Smooth muscle cell (in vitro differentiated cells): Measurements from ENCODE around the gene CCDC69. TPM values are rescaled to one million over a fixed set of nuclear protein-coding genes. Genes with fewer than 3 reads are reported as not detected.

ENCODE experiments used
- DNase-seq: peaks from one replicate; lab custom pipeline; 2025; ENCODE audit not compliant: unreplicated experiment; lab: John Stamatoyannopoulos, UW
- H2AFZ ChIP-seq: fragments of 200-600 bp; sonication (generic); 2 replicates; pipeline ENCODE4 v1.6.0; 2016; ENCODE audit warnings: antibody characterized with exemption, low read depth, mild to moderate bottlenecking
- H3F3A ChIP-seq: fragments of 200-600 bp; sonication (generic); 2 replicates; pipeline ENCODE4 v1.6.0; 2017; ENCODE audit warnings: antibody characterized with exemption, low read depth
- H3K27ac ChIP-seq: fragments of 200-600 bp; sonication (generic); 2 replicates; pipeline ENCODE4 v1.5.1; 2016; ENCODE audit warnings: low read depth, mild to moderate bottlenecking
- H3K27me3 ChIP-seq: fragments of 200-600 bp; sonication (generic); 2 replicates; pipeline ENCODE4 v1.6.1; 2016; ENCODE audit warnings: low read depth, mild to moderate bottlenecking
- H3K36me3 ChIP-seq: fragments of 200-600 bp; sonication (generic); 2 replicates; pipeline ENCODE4 v1.5.1; 2016; ENCODE audit warnings: low read depth
- H3K4me1 ChIP-seq: fragments of 200-600 bp; sonication (generic); 2 replicates; pipeline ENCODE4 v1.5.1; 2016; ENCODE audit warnings: low read depth
- H3K4me2 ChIP-seq: fragments of 200-600 bp; sonication (generic); 2 replicates; pipeline ENCODE4 v1.6.0; 2016; ENCODE audit warnings: mild to moderate bottlenecking
- H3K4me3 ChIP-seq: fragments of 200-600 bp; sonication (generic); 2 replicates; pipeline ENCODE4 v1.5.1; 2016; ENCODE audit warnings: mild to moderate bottlenecking
- H3K79me2 ChIP-seq: fragments of 200-600 bp; sonication (generic); 2 replicates; pipeline ENCODE4 v1.6.0; 2016; ENCODE audit warnings: low read depth, mild to moderate bottlenecking
- H3K9ac ChIP-seq: fragments of 200-600 bp; sonication (generic); 2 replicates; pipeline ENCODE4 v1.6.0; 2016; ENCODE audit warnings: low read depth
- H3K9me3 ChIP-seq: fragments of 200-600 bp; sonication (generic); replicated peaks from 2 replicates; pipeline ENCODE4 v1.5.1; 2016; ENCODE audit warnings: low read depth
- H4K20me1 ChIP-seq: fragments of 200-600 bp; sonication (generic); 2 replicates; pipeline ENCODE4 v1.6.0; 2016; ENCODE audit warnings: low read depth
- WGBS: methylation state at CpG from one replicate; pipeline ENCODE4 v1.1.7; 2016; ENCODE audit warnings: low lambda C conversion rate; 5-methylcytosine and 5-hydroxymethylcytosine counted together
- polyA plus RNA-seq: library from polyadenylated mRNA; unstranded; fragments of >200 nt; fragmentation: Nextera tagmentation; extraction: Ambion mirVana; gene quantifications from 2 replicates; pipeline ENCODE4 v1.2.1, GENCODE V29; 2016
- total RNA-seq: library from RNA; depleted of rRNA; stranded (reverse); fragments of >200 nt; gene quantifications from 2 replicates; pipeline ENCODE4 v1.2.3, GENCODE V29; 2014
- TF ChIP-seq, protein P1 (sequence below): fragments of 200-600 bp; sonication (generic); IDR thresholded peaks from 2 replicates; pipeline ENCODE4 v1.5.1; 2017; ENCODE audit warnings: borderline replicate concordance, mild to moderate bottlenecking, antibody characterized with exemption; ENCODE audit not compliant: insufficient read depth, poor library complexity, severe bottlenecking

The CCDC69 gene
- total and polyA plus RNA-seq, 2 experiments from 2014 or later: 1.1 to 1.2 TPM

GRCh38 chr5:151173711-151174611, 49.9 kb downstream of the CCDC69 start:
- Histone ChIP-seq H3K9ac (no peak overlapping the region), H3K27me3 (no peaks in the 10 kb centered on the region), H3K9me3 (no peaks in the 10 kb centered on the region), H3K79me2 (no peaks in the 10 kb centered on the region), H2AFZ (no peak overlapping the region), H3K27ac (no peak overlapping the region), H3K36me3 (no peaks in the 10 kb centered on the region), H3K4me1 (no peaks in the 10 kb centered on the region), H3K4me3 (no peak overlapping the region), H4K20me1 (no peaks in the 10 kb centered on the region), H3K4me2 (no peak overlapping the region), H3F3A (no peaks in the 10 kb centered on the region)
- 91% methylated on average over 11 of the region's 11 CpGs for WGBS
- no peak for DNase-seq
- TF ChIP-seq, protein P1, sequence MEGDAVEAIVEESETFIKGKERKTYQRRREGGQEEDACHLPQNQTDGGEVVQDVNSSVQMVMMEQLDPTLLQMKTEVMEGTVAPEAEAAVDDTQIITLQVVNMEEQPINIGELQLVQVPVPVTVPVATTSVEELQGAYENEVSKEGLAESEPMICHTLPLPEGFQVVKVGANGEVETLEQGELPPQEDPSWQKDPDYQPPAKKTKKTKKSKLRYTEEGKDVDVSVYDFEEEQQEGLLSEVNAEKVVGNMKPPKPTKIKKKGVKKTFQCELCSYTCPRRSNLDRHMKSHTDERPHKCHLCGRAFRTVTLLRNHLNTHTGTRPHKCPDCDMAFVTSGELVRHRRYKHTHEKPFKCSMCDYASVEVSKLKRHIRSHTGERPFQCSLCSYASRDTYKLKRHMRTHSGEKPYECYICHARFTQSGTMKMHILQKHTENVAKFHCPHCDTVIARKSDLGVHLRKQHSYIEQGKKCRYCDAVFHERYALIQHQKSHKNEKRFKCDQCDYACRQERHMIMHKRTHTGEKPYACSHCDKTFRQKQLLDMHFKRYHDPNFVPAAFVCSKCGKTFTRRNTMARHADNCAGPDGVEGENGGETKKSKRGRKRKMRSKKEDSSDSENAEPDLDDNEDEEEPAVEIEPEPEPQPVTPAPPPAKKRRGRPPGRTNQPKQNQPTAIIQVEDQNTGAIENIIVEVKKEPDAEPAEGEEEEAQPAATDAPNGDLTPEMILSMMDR: no peak

DNA sequence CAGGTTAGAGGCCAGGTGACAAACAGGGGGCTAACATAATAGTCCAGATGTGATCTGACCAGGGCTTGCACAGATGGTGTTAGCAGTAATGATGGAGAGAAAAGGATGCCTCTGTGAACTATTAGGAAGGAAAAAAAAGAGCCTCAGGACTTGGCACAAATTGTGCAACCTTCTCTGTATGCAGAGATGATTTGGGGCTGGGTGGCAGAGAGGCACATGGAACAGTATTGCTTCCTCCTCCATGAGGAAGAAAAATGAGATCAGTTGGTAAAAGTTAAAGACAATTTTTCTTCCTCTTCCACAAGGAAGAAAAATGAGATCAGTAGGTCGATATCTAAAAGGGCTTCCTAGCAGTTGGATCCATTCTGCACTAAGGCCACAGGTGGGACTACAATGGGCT, 52.4 kb downstream of the CCDC69 start:
- no peak overlapping the region for H3K9ac ChIP-seq
- no peaks in the 10 kb centered on the region for H3K79me2 ChIP-seq
- no peaks in the 10 kb centered on the region for H3K36me3 ChIP-seq
- no peak overlapping the region for H2AFZ ChIP-seq
- no peaks in the 10 kb centered on the region for H4K20me1 ChIP-seq
- no peak overlapping the region for H3K27ac ChIP-seq
- H3F3A ChIP-seq: no peaks in the 10 kb centered on the region
- TF ChIP-seq, protein P1: no peak
- no peak overlapping the region for H3K4me3 ChIP-seq
- DNase-seq: no peak
- 90% methylated on average over 1 of the region's 1 CpG for WGBS
- no peak overlapping the region for H3K4me2 ChIP-seq
- no peaks in the 10 kb centered on the region for H3K4me1 ChIP-seq
- no peaks in the 10 kb centered on the region for H3K9me3 ChIP-seq
- H3K27me3 ChIP-seq: no peaks in the 10 kb centered on the region

DNA sequence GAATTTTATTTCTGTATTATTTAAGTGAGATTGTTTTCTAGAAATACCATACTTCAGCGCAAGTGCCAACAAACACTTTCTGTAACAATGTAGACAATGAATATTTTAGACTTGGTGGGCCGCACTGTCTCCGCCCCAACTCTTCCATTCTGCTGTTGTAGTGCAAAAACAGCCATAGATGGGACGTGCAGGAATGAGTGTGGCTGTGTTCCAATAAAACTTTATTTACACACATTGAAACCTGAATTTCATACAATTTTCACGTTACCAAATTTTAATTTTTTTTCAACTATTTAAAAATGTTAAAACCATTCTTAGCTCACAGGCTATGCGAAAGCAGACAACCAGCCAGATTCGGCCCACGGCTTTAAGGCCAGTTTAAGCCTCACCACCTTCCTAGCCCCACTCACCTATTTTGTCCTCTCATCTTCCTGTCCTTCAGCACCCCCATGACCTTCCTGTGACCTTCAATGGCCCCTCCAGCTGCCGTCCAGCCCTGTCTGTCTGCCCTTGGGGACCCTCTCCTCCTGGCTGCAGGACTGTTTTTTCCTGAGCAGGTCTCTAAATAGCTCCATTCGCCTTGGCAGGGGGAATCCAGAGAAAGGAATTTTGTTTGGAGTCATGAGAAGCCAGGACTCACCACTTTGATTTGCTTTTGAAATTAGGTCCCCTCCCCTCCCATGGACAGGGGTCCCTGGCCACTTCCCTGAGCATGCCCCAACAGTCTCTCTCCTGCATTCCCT, 55.1 kb downstream of the CCDC69 start:
- H3K27me3 ChIP-seq: no peaks in the 10 kb centered on the region
- WGBS: 81% methylated on average over 10 of the region's 10 CpGs
- no peak overlapping the region for H3K27ac ChIP-seq
- TF ChIP-seq, protein P1: no peak
- DNase-seq: no peak
- H3K4me1 ChIP-seq: no peaks in the 10 kb centered on the region
- no peak overlapping the region for H3K9ac ChIP-seq
- H3K4me2 ChIP-seq: no peak overlapping the region
- no peak overlapping the region for H2AFZ ChIP-seq
- H3K9me3 ChIP-seq: no peaks in the 10 kb centered on the region
- H4K20me1 ChIP-seq: no peaks in the 10 kb centered on the region
- H3K4me3 ChIP-seq: no peak overlapping the region
- H3K36me3 ChIP-seq: no peaks in the 10 kb centered on the region
- no peaks in the 10 kb centered on the region for H3K79me2 ChIP-seq
- H3F3A ChIP-seq: no peaks in the 10 kb centered on the region
